SK-N-SH (cell line): ENCODE data around the gene CIAO3. TPM values are rescaled to one million over a fixed set of nuclear protein-coding genes. Genes with fewer than 3 reads are reported as not detected.

Experiments
- CTCF ChIA-PET: fragments of 300-600, 350-600 bp; formaldehyde crosslinking; extraction: SDS; loops from one replicate; lab custom pipeline; 2021; lab: Yijun Ruan, JAX
- POLR2A ChIA-PET: fragments of 350-600 bp; sonication (Branson Sonifier 250); formaldehyde crosslinking; extraction: SDS; loops from one replicate; lab custom pipeline; 2020; ENCODE audit warnings: antibody characterized with exemption, inconsistent platforms; lab: Yijun Ruan, JAX
- DNase-seq: peaks from one replicate; pipeline ENCODE4 v3.0.0; 2012
- H2AFZ ChIP-seq: fragments of 200-600 bp; sonication (generic); 2 replicates; pipeline ENCODE4 v1.8.1; 2016; ENCODE audit warnings: antibody characterized with exemption, mild to moderate bottlenecking, low read depth
- H3F3A ChIP-seq: fragments of 200-600 bp; sonication (generic); replicated peaks from 2 replicates; pipeline ENCODE3; 2016; ENCODE audit warnings: antibody characterized with exemption, mild to moderate bottlenecking; ENCODE audit not compliant: insufficient read depth
- H3K27ac ChIP-seq, 2 experiments: fragments of 200-500 bp in 1 of 2; fragments of 200-600 bp in 1 of 2; sonication (Bioruptor generic) in 1 of 2; sonication (generic), shearing (Covaris generic) in 1 of 2; 2 replicates each; pipeline versions ENCODE4 v1.5.1 to v1.6.1; 2014 to 2016; ENCODE audit warnings: low read depth in 2 of 2, inconsistent platforms in 1 of 2, low read length in 1 of 2, mild to moderate bottlenecking in 1 of 2, mixed read lengths in 1 of 2
- H3K27me3 ChIP-seq: fragments of 200-600 bp; sonication (generic), shearing (Covaris generic); 2 replicates; pipeline ENCODE4 v1.6.1; 2016; ENCODE audit warnings: mixed run types; ENCODE audit not compliant: insufficient read depth
- H3K36me3 ChIP-seq, 2 experiments: fragments of 200-500 bp in 1 of 2; fragments of 200-600 bp in 1 of 2; sonication (Bioruptor generic) in 1 of 2; sonication (generic) in 1 of 2; replicated peaks in 1 of 2; 2 replicates each; pipeline versions ENCODE3 to v1.5.1; 2014 to 2016; ENCODE audit warnings: low read length in 1 of 2, mild to moderate bottlenecking in 1 of 2; ENCODE audit not compliant: insufficient read depth in 2 of 2, control insufficient read depth in 1 of 2
- H3K4me1 ChIP-seq, 2 experiments: fragments of 200-500 bp in 1 of 2; fragments of 200-600 bp in 1 of 2; sonication (Bioruptor generic) in 1 of 2; sonication (generic), shearing (Covaris generic) in 1 of 2; 2 replicates each; pipeline versions ENCODE4 v1.5.1 to v1.6.1; 2014 to 2016; ENCODE audit warnings: low read depth in 1 of 2, low read length in 1 of 2, mixed run types in 1 of 2; ENCODE audit not compliant: insufficient read depth in 2 of 2, control insufficient read depth in 1 of 2
- H3K4me2 ChIP-seq: fragments of 200-600 bp; sonication (generic), shearing (Covaris generic); 2 replicates; pipeline ENCODE4 v1.6.1; 2017; ENCODE audit warnings: mixed run types
- H3K4me3 ChIP-seq, 2 experiments: fragments of 200-500 bp in 1 of 2; fragments of 200-600 bp in 1 of 2; sonication (Bioruptor generic) in 1 of 2; sonication (generic), shearing (Covaris generic) in 1 of 2; 2 replicates each; pipeline versions ENCODE4 v1.5.1 to v1.8.1; 2014 to 2016; ENCODE audit warnings: low read depth in 2 of 2, inconsistent platforms in 1 of 2, low read length in 1 of 2, mild to moderate bottlenecking in 1 of 2, mixed read lengths in 1 of 2, moderate library complexity in 1 of 2
- H3K79me2 ChIP-seq: fragments of 200-600 bp; sonication (generic); 2 replicates; pipeline ENCODE4 v1.8.1; 2017; ENCODE audit warnings: mild to moderate bottlenecking; ENCODE audit not compliant: insufficient read depth
- H3K9ac ChIP-seq: fragments of 200-600 bp; sonication (generic); 2 replicates; pipeline ENCODE4 v1.6.1; 2017; ENCODE audit warnings: mixed run types
- H3K9me2 ChIP-seq: fragments of 200-600 bp; sonication (generic); 2 replicates; pipeline ENCODE4 v1.6.1; 2017; ENCODE audit warnings: mixed run types
- H3K9me3 ChIP-seq: fragments of 200-600 bp; sonication (generic); 2 replicates; pipeline ENCODE4 v1.6.1; 2017; ENCODE audit warnings: mixed run types, mild to moderate bottlenecking, moderate library complexity
- H4K20me1 ChIP-seq: fragments of 200-600 bp; sonication (generic); 2 replicates; pipeline ENCODE4 v1.6.1; 2017; ENCODE audit warnings: mild to moderate bottlenecking, mixed run types; ENCODE audit not compliant: insufficient read depth
- CHD2 ChIP-seq: fragments of 150-350 bp; IDR thresholded peaks from 2 replicates; pipeline ENCODE4 v1.6.1; 2018; ENCODE audit warnings: low read length; ENCODE audit not compliant: partially characterized antibody
- ELF1 ChIP-seq: IDR thresholded peaks from 2 replicates; pipeline ENCODE4 v1.4.0; 2012
- EZH2phosphoT487 ChIP-seq: fragments of 200-600 bp; sonication (generic); IDR thresholded peaks from 2 replicates; pipeline ENCODE4 v1.6.1; 2017; ENCODE audit warnings: low read depth, mixed run types, mild to moderate bottlenecking, antibody characterized with exemption, moderate library complexity, borderline replicate concordance
- FOSL2 ChIP-seq: IDR thresholded peaks from 2 replicates; pipeline ENCODE4 v1.4.0; 2012; ENCODE audit warnings: low read depth, mild to moderate bottlenecking, moderate library complexity, borderline replicate concordance
- FOXJ3 ChIP-seq: sonication (generic); formaldehyde crosslinking; IDR thresholded peaks from 2 replicates; pipeline ENCODE4 v1.5.1; 2020; ENCODE audit warnings: mild to moderate bottlenecking, missing genetic modification reagents
- FOXM1 ChIP-seq: IDR thresholded peaks from 2 replicates; pipeline ENCODE4 v1.4.0; 2012; ENCODE audit warnings: low read depth, mild to moderate bottlenecking
- GATA2 ChIP-seq: sonication (generic); formaldehyde crosslinking; IDR thresholded peaks from 2 replicates; pipeline ENCODE4 v1.5.0; 2020; ENCODE audit warnings: mild to moderate bottlenecking, missing genetic modification reagents
- MXI1 ChIP-seq: IDR thresholded peaks from 2 replicates; pipeline ENCODE4 v1.6.1; 2012; ENCODE audit warnings: mild to moderate bottlenecking, low read depth, low read length, improper control_type of control experiment
- NFIC ChIP-seq: IDR thresholded peaks from 2 replicates; pipeline ENCODE4 v1.4.0; 2012; ENCODE audit warnings: borderline replicate concordance
- POLR2AphosphoS5 ChIP-seq: IDR thresholded peaks from 2 replicates; pipeline ENCODE4 v1.6.1; 2012; ENCODE audit warnings: low read depth, low read length
- RAD21 ChIP-seq: IDR thresholded peaks from 2 replicates; pipeline ENCODE4 v1.6.1; 2012; ENCODE audit warnings: mild to moderate bottlenecking, low read length
- RCOR1 ChIP-seq: fragments of 150-350 bp; IDR thresholded peaks from 2 replicates; pipeline ENCODE4 v1.6.1; 2017; ENCODE audit warnings: antibody characterized with exemption, low read length
- RXRA ChIP-seq: IDR thresholded peaks from 2 replicates; pipeline ENCODE4 v1.4.0; 2012; ENCODE audit warnings: low read depth, mild to moderate bottlenecking, borderline replicate concordance
- SIN3A ChIP-seq: IDR thresholded peaks from 2 replicates; pipeline ENCODE4 v1.6.1; 2012; ENCODE audit warnings: low read depth, mild to moderate bottlenecking, low read length, moderate library complexity, borderline replicate concordance
- TAF1 ChIP-seq: IDR thresholded peaks from 2 replicates; pipeline ENCODE4 v1.6.1; 2012; ENCODE audit warnings: low read depth, mild to moderate bottlenecking, low read length, moderate library complexity, borderline replicate concordance
- TEAD4 ChIP-seq: IDR thresholded peaks from 2 replicates; pipeline ENCODE4 v1.4.0; 2012; ENCODE audit warnings: mild to moderate bottlenecking, borderline replicate concordance; ENCODE audit not compliant: insufficient read depth
- USF1 ChIP-seq: IDR thresholded peaks from 2 replicates; pipeline ENCODE4 v1.4.0; 2012; ENCODE audit warnings: low read depth, borderline replicate concordance
- YY1 ChIP-seq: IDR thresholded peaks from 2 replicates; pipeline ENCODE4 v1.4.0; 2012; ENCODE audit warnings: low read depth, mild to moderate bottlenecking
- WGBS: methylation state at CpG from one replicate; pipeline ENCODE4 v1.1.6; 2017; ENCODE audit warnings: low lambda C conversion rate; 5-methylcytosine and 5-hydroxymethylcytosine counted together
- polyA plus RNA-seq, 3 experiments: library from polyadenylated mRNA; depleted of rRNA; stranded (reverse); fragments of >200 nt; gene quantifications; 2 replicates each; pipeline ENCODE4 v1.2.3, GENCODE V29; 2012
- TF ChIP-seq, protein P1 (sequence below): fragments of 150-350 bp; IDR thresholded peaks from 2 replicates; pipeline ENCODE4 v1.6.1; 2017; ENCODE audit warnings: antibody characterized with exemption, low read length, low read depth, borderline replicate concordance
- TF ChIP-seq, protein P2 (sequence below): IDR thresholded peaks from 2 replicates; pipeline ENCODE4 v1.4.0; 2012; ENCODE audit warnings: low read depth

Gene CIAO3
- polyA plus RNA-seq, 1 of the 3 experiments (the other 2 are of a cell fraction), result 14.4 TPM

DNA sequence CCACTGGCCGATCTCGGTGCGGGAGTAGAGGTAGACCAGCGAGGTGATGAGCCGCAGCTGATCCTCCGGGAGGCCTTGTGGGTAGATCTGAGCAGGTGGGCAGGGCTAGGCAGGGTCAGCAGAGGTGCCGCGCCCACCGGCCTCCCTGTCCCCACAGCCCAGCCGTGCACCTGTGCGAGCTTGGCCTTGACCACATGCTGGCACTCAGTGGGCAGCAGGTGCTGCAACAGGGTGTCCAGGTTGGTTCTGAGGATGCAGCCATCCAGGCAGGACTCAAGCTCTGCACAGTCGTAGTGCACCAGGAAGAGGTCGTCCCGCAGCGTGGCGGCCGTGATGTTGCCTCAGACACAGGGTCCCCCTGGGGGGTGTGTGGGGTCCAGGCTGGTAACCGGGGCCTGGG lies 32.2 kb upstream of the CIAO3 start (continued):
- TF ChIP-seq TAF1 (no peak), RCOR1 (no peak)
- TF ChIP-seq, all 33 proteins: peak for 0

DNA sequence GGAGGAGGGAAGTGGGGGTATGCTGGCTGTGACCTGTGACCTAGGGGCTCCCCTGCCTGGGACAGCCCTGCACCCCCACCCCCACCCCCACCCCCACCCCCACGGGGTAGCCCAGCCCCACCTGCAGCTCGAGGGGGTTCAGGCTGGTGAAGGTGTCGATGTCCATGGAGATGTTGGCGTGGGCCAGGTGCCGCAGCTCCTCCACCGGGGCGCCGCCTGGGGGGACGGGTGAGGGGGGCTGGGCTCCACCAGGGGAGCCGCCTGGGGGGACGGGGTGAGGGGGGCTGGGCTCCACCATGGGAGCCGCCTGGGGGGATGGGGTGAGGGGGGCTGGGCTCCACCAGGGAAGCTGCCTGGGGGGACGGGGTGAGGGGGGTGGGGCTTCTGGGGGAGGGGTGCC lies 29.6 kb upstream of the CIAO3 start:
- CTCF ChIA-PET, result interaction anchor here (1.4 to 1.8 kb wide), 2 partner anchors 15 to 59 kb away, joined by 4 to 10 read pairs; no protein-coding TSS in a partner anchor
- WGBS, result 38% methylated on average over 13 of the region's 13 CpGs

DNA sequence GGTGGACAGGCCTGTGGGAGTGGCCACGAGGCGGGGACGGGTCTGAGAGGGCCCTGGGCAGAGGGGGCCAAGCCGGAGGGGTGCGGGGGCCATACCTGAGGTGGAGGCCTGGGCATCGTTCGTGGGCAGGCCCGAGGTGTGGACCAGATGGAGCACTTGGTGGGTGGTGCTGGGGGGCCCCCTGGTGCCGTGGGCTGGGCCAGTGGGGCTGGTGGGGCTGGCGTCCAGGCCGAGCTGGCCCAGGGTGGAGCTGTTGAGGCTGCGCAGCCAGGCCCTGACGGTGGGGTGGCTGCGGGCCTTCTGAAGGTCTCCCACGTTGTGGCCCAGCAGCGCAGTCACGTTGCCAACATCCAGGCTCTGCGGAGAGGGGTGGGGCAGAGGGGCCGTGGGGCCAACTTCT lies 29.1 kb upstream of the CIAO3 start:
- H3K9ac ChIP-seq, result no peak overlapping the region
- no peaks in the 10 kb centered on the region for H3F3A ChIP-seq
- WGBS, result 79% methylated on average over 9 of the region's 19 CpGs
- H2AFZ ChIP-seq, result no peak overlapping the region
- H3K27me3 ChIP-seq, result no peaks in the 10 kb centered on the region
- no peak overlapping the region for H3K4me2 ChIP-seq
- POLR2A ChIA-PET, result no interaction called here
- H3K36me3 ChIP-seq, result no peaks in the 10 kb centered on the region
- CTCF ChIA-PET, result interaction anchor here (1.8 kb wide), 1 partner anchor 15 kb away, joined by 10 read pairs; no protein-coding TSS in a partner anchor
- H3K27ac ChIP-seq, result no peak overlapping the region
- H3K4me3 ChIP-seq, result no peak overlapping the region
- no peaks in the 10 kb centered on the region for H3K4me1 ChIP-seq
- H3K79me2 ChIP-seq, result no peaks in the 10 kb centered on the region
- no peaks in the 10 kb centered on the region for H3K9me2 ChIP-seq
- DNase-seq, result no peak
- no peaks in the 10 kb centered on the region for H4K20me1 ChIP-seq
- no peak for TF ChIP-seq FOXJ3 (CRISPR knock-in tag)
- no peak for TF ChIP-seq TEAD4
- TF ChIP-seq SIN3A, result no peak
- no peak for TF ChIP-seq MXI1
- TF ChIP-seq, protein P1, sequence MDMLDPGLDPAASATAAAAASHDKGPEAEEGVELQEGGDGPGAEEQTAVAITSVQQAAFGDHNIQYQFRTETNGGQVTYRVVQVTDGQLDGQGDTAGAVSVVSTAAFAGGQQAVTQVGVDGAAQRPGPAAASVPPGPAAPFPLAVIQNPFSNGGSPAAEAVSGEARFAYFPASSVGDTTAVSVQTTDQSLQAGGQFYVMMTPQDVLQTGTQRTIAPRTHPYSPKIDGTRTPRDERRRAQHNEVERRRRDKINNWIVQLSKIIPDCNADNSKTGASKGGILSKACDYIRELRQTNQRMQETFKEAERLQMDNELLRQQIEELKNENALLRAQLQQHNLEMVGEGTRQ, result no peak
- no peak for TF ChIP-seq USF1
- no peak for TF ChIP-seq FOXM1
- no peak for TF ChIP-seq RXRA
- no peak for TF ChIP-seq NFIC
- TF ChIP-seq EZH2phosphoT487, result no peak
- TF ChIP-seq, protein P2, sequence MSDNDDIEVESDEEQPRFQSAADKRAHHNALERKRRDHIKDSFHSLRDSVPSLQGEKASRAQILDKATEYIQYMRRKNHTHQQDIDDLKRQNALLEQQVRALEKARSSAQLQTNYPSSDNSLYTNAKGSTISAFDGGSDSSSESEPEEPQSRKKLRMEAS, result no peak
- TF ChIP-seq CHD2, result no peak
- no peak for TF ChIP-seq RAD21
- no peak for TF ChIP-seq FOSL2
- no peak for TF ChIP-seq YY1
- no peak for TF ChIP-seq GATA2 (CRISPR knock-in tag)
- no peak for TF ChIP-seq ELF1
- H3K9me3 ChIP-seq, result no peaks in the 10 kb centered on the region

More for the DNA sequence above, 29.6 kb upstream of the CIAO3 start:
- no peak for TF ChIP-seq POLR2AphosphoS5
- Histone ChIP-seq H3K79me2 (no peaks in the 10 kb centered on the region), H3K9me2 (no peaks in the 10 kb centered on the region), H3K4me2 (no peak overlapping the region), H4K20me1 (no peaks in the 10 kb centered on the region), H2AFZ (no peak overlapping the region), H3K4me1 (no peaks in the 10 kb centered on the region), H3K27me3 (no peaks in the 10 kb centered on the region), H3K9me3 (no peaks in the 10 kb centered on the region), H3K9ac (no peak overlapping the region), H3K27ac (no peak overlapping the region), H3K4me3 (no peak overlapping the region), H3K36me3 (no peaks in the 10 kb centered on the region), H3F3A (no peaks in the 10 kb centered on the region)
- POLR2A ChIA-PET, result no interaction called here
- DNase-seq, result no peak
